Activated effector memory CD4-positive, alpha-beta T cell treated with Interleukin-2 at 50 U/mL for 16 hours (primary cell): Measurements from ENCODE around the gene DYDC1.
"Not testable (repeated sequence)": the region's sequence is repeated elsewhere in the genome, so short reads cannot be mapped to it uniquely, and the experiment has no call there.

Source experiments
- DNase-seq: peaks from one replicate; pipeline ENCODE4 v3.0.0-alpha.2; 2020

Gene DYDC1

DNA sequence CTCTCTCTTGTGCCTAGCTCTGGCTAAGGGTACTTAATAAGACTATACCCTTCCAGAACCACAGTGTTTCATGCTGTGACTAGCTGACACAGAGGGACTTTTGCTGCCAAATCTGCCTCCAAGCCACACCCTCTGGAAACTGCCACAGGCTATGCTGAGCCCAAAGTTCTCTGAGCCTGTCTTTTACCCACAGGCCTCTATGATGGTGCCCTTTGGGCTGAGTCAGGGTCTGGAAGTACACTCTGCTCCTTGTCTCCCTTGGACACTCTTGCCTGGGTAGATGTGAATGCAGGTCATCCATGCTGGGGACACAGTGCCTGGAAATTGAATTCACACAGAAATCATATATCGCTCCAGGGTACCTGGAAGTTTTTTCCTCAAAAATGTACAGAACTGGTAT is 22.6 kb downstream of the DYDC1 start:
- DNase-seq = no peak

DNA sequence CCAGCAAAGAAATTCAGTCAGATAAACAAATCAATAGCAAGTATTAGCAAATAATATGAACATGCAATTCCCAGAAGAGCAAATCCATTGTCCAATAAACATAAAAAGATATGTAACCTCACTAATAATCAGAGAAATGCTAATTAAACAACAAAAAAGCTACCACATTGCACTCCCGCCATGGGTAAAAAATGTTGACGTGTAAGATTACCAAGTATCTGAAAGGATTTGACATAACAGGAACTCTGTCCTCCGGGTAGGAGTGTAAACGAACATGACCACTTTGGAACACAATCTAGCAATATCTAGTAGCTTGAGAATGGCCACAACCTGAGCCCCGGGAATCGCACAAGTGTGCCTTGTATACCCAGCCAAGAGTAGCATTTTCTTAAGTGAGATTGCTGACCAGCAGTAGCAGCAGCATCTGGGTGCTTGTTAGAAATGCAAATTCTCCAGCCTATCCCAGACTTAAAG is 31.6 kb downstream of the DYDC1 start:
- DNase-seq = no peak

DNA sequence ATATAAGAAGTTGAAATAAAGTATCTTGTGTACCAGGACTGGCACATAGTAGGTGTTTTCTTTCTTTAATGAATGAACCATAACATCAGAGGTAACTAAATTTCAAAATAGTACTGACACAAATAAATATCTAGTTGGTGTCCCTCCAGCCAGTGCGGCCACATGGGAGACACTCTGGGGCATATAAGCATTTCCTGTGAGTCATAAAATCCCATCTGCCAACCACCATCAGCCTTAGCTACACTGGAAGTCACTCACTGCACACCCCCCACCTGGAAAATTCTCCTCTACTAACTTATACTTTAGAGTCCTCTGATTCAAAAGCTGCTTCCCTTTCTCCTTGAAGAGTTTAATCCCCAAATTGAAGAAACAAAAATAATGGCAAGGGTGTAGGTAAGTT is 32.5 kb downstream of the DYDC1 start:
- DNase-seq = no peak

DNA sequence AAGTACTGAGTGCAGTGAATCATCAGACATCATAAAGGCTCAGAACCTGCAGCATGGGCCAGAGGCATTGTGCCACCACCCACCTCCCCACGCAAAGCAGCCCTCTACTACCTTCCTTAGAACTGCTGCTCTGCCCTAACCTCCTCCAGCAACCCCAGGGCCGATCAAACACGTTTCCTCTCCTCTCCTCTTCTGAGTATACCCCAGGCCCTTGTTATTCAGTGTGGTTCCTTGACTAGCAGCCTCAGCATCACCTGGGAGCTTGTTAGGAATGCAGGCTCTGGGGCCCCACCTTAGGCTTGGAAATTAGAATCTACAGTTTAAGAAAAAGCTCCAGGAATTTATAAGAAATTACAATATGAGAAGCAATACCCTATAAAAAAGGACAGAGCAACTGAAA is 33.2 kb downstream of the DYDC1 start:
- no peak for DNase-seq

DNA sequence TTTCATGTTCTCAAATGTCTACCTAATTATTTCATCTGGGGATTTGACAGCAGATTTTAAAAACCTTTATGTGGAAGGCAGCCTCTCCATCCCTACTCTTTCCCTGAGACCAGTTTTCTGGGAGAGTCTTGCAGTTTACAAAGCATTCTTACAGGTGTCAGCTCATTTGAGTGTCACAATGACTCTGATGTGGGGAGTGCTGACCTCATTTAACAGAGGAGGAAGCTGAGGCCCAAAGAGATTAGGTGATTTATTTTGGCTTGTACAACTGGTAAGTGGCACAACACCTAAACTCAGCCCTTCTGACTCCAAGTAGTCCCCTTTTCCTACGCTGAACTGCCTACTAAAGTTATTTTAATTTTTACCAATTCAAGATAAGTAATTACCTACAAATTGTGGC is 33.8 kb downstream of the DYDC1 start:
- DNase-seq = no peak

DNA sequence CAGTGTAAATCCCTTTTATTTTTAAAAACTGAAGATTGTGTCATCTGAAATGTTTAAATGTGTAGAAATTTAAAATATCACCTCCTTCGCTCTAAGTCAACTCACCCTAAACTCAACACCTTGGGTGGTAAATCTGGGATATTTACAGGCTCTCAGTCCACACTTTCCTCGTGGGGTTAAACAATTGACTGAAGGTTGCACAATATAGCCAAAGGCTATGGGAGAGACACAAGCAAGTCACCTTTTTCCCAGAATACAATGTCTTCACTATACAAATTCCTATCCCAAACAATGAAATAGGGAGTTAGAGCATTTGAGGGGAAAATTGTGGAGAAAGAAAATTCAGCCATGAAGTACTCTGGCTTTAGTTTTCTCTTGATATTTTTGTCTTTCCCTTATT is 34.4 kb downstream of the DYDC1 start:
- DNase-seq = no peak

DNA sequence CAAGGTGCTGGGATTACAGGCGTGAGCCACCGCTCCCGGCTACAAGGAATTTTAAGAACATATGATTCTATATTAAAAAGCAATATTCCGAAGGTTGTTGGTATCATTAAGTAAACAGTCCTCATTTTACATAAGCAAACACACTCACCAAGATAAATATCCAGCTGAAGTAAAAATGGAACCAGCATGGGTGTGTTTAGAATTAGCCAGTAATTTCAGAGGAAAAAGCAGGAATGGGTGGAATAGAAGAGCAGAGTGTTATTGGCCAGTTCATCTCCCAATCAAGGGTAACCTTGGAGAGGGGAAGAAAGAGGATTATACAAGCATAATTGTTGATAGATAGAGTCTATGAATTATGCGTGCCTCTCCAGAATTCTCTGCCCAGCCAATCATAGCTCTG is 35.4 kb downstream of the DYDC1 start:
- no peak for DNase-seq

DNA sequence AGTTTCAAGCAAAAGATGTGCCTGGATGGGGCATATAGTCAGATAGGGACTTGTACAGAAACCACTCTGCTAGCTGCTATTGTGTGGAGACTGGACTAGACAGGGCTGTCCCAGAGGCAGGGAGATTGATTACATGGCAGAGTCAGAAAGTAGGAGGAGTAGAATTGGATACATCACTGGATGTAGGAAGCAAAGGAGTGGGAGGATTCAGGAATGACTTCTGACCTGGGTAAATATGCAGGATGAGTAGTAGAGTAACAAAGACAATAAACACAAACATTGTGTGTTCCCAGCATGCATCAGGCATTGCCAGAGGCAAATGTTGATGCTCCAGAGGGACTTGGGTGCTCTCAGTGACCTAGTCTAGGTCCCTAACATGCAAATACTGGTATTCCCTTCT is 36.2 kb downstream of the DYDC1 start:
- DNase-seq = no peak

DNA sequence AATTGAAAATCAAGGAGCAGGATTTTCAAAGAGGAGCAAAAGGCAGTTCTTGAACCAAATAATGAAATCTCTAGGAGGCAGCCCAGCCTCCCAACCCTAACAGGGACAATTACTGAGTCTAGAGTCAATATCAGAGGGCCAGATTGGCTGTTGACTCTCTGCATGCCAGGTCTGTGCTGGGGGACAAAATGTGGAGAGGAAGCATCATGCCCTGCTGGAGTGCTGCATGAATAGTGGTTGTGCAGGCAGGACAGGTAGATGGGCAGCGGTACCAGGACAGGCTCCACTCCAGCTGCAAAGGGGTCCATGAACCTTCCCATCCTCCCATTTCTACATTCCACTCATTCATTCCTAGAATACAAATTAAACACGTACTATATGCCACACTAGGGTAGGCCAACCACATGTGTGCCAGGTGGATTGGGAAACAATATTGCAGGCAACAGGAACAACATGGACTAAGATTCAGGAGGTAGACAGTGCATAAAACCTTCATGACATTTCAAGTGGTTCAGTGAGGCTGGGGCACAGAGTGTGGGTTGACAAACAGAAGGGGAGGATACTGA is 36.7 kb downstream of the DYDC1 start:
- DNase-seq = no peak

DNA sequence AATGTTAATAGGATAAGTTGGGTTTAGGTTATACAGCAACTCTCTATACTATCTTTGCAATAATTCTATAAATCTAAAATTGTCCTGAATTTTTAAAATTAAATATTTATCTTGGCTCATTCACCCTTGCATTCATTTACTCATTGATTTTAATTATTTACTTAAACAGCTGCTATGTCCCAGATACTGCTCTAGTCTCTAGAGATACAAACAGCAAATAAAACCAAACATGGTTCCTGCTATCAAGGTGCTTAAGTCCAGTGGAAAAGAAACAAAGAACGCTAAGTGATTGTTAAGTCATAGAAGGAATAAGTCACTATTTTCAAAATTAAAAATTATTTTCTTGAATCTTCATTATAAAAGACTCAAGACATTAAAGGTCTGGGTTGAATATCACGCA is 37.2 kb downstream of the DYDC1 start:
- DNase-seq = no peak

DNA sequence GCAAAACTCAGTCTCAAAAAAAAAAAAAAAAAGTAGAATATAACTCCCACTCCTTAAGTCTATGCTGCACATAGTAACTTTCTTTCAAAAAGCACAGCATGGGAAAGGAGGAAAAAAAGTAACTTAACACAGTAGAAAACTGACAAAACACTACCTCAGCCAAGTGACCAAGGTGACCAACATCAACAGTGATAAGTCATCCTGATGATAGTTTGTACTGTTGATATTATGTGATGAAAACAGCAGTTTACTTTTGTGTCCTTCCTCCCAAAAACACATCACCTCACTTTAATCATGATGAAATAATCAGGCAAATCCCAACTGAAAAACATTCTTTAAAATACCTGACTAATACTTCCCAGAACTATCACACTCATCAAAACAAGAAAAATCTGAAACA is 37.8 kb downstream of the DYDC1 start:
- DNase-seq = no peak

DNA sequence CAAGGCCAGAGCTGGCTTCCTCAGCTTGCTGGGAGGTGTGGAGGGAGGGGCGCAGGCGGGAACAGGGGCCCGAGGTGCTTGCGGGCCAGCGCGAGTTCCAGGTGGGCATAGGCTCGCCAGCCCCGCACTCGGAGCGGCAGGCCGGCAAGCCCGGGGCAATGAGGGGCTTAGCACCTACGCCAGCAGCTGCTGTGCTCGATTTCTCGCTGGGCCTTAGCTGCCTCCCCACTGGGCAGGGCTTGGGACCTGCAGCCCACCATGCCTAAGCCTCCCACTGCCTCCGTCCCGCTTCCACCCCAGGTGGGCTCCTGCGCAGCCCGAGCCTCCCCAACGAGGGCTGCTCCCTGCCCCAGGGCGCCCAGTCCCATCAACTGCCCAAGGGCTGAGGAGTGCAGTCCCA is 41.2 kb downstream of the DYDC1 start:
- no peak for DNase-seq

DNA sequence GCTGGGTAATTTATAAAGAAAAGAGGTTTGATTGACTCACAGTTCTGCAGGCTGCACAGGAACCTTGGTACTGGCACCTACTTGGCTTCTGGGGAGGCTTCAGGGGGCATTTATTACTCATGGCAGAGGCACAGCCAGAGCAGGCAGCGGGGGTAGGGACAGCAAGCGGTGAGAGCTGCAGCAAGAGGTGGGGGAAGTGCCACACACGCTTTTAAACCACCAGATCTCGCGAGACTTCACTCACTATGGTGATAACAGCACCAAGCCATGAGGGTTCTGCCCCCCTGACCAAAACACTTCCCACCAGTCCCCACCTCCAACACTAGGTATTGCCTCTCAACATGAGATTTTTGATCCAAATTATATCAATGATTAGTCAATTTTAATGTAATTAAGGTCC is 43.0 kb downstream of the DYDC1 start:
- DNase-seq = no peak

DNA sequence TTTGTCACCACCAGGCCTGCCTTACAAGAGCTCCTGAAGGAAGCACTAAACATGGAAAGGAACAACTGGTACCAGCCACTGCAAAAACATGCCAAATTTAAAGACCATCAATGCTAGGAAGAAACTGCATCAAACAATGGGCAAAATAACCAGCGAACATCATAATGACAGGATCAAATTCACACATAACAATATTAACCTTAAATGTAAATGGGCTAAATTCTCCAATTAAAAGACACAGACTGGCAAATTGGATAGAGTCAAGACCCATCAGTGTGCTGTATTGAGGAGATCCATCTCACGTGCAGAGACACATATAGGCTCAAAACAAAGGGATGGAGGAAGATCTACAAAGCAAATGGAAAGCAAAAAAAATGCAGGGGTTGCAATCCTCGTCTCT is 50.6 kb downstream of the DYDC1 start:
- DNase-seq = not testable (repeated sequence)

DNA sequence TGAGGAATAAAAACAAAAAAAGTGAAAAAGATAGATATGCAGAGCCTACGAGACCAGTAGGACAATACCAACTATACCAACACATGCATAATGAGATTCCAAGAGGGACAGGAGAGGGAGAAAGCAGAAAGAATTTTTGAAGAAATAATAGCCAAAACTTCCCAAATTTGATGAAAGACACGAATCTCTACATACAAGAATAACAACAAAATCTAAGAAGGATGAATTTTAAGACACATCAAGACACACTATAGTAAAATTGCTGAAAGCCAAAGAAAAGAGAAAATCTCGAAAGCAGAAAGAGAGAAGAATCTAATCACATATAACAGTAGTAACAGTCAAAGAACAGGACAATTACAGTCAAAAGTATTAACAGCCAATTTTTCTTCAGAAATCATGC is 59.6 kb downstream of the DYDC1 start:
- no peak for DNase-seq

DNA sequence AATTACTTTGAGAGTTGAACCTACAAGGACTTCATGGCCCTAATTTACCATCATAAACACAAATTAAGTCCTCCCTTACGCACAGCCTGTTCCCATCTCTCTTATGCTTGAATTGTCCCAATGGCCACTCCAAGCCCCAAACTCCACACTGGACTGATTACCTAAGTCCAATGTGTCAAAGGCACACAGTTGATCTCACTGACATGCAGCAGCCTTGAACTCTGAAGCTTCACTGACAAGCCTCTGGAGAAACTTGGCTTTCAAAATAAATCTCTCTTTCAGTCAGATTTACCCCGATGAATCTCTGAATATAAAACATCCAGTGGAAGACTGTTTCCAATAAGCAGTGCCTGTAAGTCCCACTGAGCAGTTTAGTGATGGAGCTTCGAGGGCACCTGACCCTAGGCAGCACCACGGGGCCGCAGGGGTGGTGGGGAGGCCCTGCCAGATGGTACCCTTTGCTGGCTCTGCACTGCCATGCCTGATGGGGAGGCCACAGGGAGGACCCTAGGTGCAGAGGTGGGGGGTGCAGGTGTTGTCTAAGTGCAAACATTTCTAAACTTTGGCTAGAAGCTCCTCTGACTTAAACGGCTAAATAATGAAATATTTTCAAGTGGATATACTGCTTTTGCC is 63.8 kb downstream of the DYDC1 start:
- DNase-seq = no peak

DNA sequence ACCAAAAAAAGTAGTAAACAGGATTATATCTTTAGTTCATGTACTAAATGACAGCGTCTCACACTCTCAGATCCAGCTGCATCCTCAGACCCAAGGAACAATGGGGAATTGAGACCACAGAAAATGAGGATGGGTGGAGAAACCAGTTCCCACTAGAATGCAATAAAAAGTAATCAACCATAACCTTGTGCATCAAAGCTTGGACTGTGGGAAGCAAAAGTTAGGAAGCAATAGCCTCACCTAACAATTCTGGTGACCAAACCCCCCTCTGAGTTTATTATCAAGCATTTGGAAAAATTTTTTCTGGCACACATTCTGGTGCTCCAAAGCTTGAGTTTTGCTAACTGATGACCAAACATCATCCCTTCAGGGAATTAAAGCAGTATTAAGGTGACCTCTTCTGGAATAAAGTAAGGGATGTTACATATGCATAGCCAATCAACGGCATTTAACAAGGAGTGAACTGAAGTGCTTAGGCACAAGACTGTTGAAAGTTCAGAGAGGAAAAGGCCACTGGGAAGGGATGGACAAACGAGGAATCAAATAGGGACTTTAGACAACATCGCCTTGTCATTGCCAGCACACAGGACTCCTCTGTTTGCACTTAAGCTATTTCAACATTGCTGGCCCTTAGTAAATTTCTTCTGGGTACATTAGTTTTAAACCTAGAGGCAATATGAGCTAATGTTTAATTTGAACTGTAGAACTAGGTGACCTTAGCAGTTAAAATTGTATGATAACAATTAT is 65.9 kb downstream of the DYDC1 start:
- no peak for DNase-seq

DNA sequence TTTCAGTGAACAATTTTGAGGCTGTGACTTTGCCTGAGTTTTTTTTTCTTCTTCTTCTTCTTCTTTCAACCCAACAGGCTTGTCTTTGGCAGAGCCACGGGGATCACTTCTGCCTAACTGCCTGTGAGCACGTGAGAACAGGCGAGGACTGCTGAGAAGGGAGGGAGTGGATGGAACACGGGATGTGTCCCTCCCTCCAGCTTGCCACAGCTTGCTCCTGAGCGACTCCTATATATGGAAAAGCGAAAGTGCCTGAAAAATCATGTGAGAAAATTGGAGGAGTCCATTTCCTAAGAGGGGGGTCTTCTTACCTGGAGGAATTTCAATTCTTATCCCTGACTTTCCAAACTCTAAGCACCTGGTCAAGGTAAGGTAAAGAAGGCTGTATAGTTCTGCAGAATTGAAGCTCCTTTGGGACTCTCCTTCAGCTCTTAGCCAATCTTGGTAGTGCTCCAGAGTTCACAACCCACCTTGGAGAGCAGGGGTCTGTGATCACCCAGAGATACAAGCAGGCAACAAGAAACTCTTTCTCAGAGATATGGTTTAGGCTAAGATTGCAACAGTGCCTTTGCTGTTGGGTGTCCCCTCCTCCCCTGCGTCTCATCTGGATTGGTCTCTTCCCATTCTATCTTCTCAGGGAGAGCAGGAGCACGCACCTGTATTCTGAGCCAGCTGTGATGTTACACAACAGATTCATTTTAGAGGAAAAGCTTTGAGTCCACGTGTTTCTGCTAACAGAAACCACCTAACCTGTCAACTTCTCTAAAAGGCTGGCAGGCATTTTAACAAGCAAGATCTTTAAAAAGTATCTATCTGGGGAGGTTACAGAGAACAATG is 66.9 kb downstream of the DYDC1 start, which contains the start of gene MAT1A:
TSS of gene MAT1A (minus strand) at position 208 of the 837 bp plus-strand sequence. CDS start 235 bp downstream, outside the sequence.
- DNase-seq = no peak

DNA sequence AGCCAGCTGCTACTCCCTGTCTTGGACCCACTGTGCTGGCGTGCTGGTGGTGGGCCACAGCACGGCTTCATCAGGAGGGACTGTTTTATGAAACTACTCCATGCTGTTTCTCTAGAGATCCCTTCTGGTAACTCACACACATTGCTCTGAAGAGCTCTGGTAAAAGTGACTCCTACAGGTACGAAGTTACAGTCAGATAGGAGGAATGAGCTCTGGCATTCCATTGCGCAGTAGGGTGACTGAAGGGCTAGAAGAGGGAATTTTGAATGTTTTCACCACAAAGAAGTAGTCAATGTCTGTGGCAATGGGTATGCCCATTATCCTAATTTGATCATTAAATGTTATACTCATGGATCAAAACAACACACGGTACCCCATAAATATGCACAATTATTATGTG is 67.7 kb downstream of the DYDC1 start:
- no peak for DNase-seq
